Islet precursor cell (in vitro differentiated cells): ENCODE results near the gene HUS1B.
"Not testable (repeated sequence)": the region's sequence is repeated elsewhere in the genome, so short reads cannot be mapped to it uniquely, and the experiment has no call there.

ENCODE experiments used
- DNase-seq: peaks from one replicate; pipeline ENCODE4 v3.0.0-alpha.2; 2018

The HUS1B gene

DNA sequence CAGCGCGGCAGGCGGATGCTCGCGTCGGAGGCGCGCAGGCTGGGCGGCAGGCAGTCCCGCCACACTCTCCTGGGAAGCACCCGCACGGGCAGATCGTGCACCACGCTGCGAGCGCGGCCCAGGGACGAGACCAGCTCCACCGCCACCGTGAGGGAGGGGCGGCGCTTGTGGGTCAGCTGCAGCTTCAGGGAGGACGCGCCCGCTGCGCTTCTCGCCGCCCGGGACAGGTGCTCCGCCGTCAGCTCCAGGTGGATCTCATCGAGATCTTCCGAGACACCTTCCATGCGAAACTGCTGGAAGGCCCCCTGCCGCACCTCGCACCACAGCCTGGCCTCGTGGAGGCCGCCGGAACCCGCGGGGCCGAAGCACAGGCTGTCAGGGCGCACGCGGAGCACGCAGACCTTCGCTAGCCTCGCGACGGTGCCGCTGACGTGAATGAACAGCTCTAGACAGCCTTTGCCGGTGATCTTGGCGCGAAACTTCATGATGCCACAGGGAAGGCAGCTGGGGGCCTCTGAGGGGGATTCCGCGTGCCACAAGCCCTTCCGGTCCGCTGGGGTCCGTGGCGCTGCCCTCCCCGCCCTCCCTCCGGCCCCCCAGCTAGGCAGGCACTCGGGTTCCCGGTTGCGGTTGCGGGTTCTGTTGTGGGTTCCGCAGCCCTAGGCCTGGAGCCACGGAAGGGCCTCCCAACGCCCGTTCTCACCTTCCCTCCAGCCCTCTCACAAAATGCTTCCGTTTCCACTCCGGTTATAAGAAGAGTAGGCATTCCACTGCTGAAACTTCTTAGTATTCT lies at the start of gene HUS1B:
Gene HUS1B, minus strand, starts transcription at position 641 of the 793 bp plus-strand sequence. Its CDS starts 156 bp downstream, at position 485.
- no peak for DNase-seq

DNA sequence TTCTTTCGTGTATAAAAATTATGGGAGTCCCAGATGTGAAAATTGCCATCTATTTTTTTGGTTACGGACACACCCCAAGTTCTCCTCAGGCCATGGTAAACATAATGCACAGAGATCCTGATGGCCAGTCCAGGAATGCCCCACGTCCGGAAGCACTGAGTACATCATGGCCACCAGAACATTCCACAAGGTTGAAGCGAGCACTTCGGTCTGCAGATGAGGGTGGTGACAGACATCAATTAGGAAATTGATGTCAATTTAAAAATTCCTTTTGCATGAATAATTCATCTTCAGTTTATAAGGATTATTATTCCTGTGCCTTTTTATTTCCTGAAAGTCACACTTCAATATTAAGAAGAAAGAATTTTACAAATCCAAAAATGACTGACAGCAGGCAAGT lies 49.2 kb upstream of the HUS1B start:
- peak; percentile 77 for DNase-seq

DNA sequence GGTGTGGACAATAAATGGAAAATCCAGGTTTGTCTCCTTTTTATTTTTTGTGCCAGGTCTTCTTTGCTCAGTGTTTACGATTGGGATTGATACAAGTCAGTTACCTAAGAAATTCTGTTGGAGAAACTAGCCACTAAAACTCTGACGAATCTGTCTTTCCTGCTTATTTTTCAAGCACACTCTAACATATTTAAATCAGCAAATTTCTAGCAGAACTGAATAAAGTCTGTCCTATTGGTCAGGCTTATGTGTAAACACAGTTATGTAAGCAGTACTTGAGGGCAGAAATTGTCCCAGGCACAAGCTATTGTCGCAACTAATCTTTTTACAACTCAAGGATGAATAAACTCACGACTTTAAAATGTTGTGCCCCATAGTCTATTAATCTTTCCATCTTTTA lies 48.1 kb upstream of the HUS1B start:
- no peak for DNase-seq

DNA sequence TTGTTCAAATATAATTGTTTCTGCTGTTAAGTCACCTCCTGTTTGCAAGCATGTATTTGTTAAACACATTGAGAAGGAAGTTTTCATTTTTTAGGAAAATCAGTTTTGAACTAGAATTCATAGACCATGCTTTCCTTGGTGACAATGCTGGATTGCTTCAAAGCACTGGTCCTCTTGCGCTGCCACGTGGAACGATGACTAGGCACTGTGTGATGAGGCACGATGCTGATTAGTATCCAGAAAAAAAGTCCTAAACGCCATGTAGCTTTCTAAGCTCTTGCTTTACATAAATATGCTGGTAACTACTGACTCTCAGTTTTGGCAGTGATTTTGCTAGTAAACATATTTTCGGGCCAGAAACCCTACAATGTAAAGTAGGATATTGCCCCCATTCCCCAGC lies 47.1 kb upstream of the HUS1B start:
- DNase-seq: no peak

DNA sequence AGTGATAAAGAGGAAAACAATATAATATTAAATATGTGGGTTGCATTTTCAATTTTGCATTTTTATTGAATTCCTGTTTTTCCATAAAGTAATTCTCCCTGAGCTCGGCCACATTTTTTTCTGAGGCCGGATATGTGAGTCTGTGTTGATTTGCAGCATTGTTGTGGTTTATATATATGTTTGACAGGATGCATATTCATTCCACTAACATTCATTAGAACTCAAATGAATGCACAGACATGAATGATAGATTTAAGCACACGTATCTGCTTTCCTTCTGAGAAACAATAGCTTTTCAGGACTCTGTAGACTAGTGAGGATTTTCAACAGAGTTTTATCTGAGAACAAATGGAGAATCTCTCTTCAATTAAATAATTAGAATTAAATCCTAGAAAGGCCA lies 46.7 kb upstream of the HUS1B start:
- DNase-seq: no peak

DNA sequence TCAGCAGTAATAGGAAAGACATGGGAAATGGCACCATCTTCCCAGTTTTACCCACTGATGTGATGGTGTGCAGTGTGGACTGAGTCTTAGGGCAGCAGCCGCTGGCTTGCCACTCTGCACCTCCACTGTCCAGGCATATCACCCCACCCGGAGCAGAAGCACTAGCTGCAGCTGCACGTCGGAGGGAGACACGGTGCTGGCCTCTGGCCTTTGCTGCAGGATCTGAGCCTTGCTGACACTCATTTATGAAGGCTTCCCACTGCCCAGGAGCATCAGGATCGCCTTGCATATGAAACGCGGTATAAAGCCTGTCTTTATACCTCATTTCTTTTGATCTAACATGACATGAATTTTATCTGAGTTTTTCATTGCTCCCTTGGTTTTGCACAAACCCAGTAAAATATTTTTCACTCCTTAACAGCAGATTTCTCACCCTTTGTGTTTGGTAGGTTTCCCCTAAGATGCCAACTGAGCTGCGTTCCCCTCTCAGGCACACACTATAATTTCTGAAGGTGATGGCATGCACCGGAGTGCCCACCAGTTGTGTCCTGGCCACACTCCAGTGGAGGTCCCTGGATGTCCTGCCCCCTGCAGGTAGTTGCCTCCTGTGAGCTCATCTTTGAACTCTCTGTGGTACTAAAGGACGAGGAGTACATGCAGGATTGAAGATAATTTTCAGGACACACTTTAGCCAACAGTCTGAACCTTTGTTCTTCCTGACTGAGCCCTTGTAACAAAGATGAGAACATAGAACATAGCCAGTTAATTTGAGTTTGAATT lies 45.0 kb upstream of the HUS1B start:
- no peak for DNase-seq

DNA sequence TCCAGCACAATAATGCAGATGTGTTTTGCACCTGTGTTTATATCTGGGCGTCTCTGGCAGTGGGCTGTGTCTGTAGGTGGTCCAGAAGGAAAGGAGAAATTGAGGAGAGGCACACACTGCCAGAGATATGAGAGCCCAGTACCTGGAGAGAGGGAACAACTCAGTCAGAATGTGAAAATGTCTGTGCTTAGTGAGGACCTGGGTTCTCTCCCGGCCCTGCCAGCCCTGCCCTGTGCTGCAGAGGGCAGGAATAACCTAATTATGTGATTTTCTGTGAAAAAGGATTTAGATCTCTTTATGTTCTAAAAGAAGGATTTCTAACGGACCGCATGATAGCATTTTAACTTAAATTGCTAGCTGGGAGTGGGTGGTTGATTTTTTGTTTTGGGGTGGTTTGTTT lies 44.3 kb upstream of the HUS1B start:
- no peak for DNase-seq

DNA sequence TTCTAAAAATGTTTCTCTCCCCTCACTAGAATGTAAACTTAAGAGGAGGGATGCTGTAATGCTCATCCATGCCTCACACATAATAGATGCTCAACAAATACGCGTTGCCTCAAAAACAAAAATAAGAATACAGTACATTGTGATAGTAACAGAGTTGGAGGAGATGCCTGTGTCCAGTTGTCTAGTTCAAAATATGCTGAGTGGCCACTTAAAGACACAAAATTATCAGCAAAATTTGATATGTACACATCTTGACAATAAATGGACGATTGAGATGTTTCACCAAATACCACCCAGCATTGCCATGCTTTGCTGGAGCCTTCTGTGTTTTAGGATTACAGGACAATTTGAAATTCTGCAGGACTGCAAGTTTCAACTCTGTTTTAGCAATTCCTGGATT lies 43.6 kb upstream of the HUS1B start:
- no peak for DNase-seq

DNA sequence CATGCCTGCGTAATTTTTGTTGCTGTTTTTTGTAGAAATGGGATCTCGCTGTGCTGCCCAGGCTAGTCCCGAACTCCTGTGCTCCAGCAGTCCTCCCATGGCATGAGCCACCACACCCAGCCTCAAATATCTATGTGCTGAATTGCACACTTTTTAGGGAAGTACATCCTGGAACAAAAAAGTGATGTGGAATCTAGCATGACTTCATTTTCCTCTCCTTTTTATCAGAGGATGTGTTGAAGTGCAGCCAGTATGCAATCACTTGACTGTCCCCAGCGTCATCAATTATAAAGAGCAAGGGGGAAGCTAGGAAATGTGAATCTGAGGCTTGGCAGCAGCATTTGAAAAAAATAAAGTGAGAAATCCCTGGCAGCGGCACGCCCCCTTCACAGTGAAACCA lies 42.4 kb upstream of the HUS1B start:
- DNase-seq: no peak

DNA sequence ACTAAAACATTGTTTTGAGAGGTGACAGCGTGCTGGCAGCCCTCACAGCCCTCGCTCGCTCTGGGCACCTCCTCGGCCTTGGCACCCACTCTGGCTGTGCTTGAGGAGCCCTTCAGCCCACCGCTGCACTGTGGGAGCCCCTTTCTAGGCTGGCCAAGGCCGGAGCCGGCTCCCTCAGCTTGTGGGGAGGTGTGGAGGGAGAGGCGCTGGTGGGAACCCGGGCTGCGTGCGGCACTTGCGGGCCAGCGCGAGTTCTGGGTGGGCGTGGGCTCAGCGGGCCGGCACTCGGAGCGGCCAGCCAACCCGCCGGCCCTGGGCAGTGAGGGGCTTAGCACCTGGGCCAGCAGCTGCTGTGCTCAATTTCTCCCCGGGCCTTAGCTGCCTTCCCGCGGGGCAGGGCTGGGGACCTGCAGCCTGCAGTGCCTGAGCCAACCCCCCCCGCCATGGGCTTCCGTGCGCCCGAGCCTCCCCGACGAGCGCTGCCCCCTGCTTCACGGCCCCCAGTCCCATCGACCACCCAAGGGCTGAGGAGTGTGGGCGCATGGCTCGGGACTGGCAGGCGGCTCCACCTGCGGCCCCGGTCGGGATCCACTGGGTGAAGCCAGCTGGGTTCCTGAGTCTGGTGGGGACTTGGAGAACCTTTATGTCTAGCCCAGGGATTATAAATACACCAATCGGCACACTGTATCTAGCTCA lies 37.7 kb upstream of the HUS1B start:
- DNase-seq: not testable (repeated sequence)

DNA sequence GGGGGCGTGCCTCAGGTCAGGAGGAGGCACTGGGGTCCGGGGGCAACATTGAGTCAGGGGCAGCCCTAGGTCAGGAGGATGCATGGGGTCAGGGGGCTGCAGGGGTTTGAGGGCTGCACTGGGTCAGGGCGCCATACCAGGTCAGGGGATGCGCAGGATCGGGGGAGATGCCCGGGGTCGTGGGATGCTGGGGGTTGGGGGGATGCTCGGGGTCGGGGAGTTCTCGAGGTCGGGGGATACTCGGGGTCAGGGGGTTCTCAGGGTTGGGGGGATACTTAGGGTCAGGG lies 36.8 kb upstream of the HUS1B start:
- DNase-seq: no peak

DNA sequence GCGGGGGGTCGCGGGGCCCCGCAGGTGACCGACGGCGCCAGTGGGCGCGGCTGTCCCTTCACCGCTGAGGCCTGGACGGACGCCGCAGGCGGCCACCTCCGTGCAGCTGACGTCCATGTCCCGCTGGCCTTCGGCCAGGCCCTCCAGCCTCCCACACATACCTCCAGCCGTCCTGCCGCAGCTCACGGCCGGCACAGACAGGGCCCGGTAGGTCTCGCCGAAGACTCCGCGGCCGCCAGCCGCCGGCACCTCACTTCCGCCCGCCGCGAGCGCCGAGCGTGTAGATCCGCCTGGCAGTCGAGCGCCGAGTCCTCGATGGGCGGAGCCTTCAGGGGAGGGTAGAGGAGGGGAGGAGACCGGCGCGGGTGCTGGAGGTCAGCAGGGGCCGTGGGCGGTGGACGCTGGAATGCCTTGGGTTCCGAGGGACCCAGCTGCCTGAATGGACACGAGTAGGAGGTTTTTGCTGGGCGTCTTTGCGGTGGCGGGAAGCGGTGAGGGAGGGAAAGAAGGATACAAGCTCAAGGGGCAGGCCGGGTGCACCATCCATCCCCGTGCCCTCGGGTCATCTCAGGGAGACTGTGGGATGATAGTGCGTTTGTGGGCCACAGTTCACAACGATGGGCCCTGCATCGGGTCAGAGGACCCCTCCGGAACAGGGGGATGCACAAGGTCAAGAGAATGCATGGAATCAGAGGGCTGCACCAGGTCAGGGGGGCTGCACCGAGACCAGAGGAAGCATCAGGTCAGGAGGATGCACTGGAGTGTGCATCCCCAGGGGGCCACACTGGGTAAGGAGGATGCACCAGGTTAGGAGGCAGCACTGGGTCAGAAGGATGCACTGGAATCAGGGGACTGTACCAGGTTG lies 36.2 kb upstream of the HUS1B start, which contains the start of gene EXOC2:
Gene EXOC2, minus strand, starts transcription at position 282 of the 865 bp plus-strand sequence. CDS start 55,321 bp downstream, outside the sequence.
- peak; percentile 95 for DNase-seq

DNA sequence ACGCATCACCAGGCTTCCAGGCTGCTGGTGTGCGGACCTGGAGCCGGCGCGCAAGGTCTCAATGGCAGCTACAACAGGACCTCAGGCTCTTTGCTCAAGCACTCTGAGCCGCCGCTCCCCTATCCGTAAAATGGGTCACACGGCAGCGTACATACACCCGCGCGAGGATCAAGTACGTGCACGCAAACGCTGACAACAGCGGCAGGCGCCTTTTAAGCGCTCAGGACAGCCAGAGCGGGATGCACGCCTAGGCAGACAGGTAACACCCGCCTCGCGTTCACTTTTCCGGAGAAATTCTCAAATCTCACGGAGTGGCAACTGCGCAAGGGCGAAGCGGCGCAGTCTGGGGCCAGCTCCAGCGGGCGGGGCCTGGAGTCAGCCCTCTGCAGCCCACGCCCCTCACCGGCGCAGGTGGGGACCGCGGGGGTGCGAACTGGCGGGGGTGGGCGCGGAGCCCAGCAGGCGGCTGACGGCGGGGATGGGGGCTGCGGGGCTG lies 35.5 kb upstream of the HUS1B start:
- peak; percentile 87 for DNase-seq

DNA sequence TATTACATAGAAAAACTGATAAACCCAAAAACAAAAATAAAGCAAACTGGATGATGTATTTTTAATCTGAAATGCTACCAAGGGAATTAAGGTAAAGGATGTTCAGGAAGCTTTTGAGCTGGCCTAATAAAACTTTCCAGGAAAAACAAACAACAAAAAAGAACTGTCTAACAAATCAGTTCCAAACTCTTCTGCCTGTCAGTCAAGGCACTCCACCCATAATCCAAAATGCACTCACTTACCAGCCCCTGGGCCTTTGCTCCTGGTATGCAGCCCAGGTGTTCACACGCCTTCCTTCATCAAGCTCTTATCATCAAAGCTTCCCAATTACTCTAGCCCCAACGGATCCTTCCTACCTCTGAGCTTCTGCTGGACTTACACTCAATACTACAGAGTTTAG lies 32.3 kb upstream of the HUS1B start:
- DNase-seq: no peak

DNA sequence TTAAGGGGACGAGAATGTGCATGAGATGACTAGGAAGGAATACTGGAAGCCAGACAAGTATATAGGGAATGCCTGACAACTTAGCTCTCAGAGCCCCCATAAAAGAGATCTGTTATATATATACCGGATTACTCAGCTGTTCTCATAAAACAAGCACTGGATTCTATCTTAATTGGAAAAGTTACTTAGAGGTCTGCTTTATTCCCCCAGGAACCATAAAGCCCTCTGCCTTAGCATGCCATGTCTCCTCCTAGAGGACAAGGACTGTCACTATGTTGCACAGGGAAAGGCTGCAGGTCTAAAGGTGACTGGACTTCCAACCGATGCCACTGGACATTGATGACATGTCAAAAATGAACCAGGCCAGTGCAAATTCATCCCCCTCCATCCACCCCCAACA lies 29.6 kb upstream of the HUS1B start:
- DNase-seq: no peak

DNA sequence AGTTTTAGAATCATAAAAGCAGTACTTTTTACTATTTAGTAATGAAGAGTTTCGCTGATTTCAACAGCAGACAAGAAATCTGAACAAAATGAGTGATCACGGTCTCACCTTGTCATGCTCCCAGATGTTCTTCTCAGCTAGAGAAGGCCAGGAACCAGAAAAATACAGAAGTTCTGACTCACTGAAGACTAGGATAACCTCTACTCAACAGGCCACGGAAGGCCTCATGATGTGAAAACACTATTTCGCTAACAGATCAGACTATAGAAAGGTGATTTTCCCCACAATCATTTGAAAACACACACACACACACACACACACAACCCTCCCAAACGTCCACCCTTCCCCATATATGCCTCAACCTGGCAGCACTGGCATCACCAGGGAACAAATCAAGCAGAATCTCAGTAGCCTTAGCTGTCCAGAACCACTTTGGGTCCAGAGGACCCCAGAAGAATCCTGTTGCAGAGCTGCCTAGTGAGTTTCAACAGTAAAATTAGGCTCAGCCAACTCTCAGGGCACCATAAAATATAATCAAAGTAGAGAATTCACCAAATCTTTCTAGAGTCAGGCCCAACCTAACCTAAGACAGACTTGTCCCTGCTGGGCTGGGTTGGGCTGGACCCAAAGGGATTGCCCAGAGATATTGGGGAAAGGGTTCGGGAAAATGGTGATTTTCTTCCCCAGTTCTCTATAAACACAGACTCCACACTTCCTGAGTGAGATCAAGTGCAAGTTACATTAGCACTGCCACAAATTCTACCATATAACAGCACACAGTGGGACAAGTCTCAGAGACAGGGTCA lies 28.1 kb upstream of the HUS1B start:
- no peak for DNase-seq

DNA sequence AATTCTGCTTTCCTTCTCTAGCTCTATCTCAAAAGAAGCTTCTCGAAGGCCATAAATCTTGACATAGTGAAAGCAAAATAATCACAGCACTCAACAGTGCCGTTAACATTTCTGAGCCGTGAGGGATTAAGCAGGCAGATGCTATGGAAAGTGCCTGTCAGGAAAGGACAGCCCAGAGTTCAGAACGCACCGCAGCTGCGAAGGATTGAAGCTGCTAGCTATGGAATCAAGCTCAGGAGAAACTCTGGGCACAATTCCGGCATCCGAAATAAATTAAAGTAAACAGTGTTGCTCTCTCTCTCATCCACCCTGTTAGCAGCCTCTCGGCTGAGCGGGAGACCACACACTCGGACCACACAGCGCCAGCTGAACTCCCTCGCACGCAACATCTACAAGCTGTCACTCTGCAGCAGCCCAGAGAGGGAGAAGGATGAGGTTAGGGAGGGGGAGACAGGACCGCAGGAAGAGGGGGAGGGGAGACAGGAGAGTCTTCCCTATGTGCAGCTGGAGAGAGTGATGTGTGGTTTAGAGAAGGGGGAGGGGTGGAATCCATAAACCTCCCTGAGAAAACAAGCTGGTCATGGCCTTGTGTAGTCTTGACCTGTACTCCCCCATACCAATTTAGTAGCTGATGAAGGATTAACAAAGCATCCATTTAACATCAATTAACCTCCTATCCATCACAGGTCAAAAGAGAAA lies 27.0 kb upstream of the HUS1B start:
- peak; percentile 93 for DNase-seq

DNA sequence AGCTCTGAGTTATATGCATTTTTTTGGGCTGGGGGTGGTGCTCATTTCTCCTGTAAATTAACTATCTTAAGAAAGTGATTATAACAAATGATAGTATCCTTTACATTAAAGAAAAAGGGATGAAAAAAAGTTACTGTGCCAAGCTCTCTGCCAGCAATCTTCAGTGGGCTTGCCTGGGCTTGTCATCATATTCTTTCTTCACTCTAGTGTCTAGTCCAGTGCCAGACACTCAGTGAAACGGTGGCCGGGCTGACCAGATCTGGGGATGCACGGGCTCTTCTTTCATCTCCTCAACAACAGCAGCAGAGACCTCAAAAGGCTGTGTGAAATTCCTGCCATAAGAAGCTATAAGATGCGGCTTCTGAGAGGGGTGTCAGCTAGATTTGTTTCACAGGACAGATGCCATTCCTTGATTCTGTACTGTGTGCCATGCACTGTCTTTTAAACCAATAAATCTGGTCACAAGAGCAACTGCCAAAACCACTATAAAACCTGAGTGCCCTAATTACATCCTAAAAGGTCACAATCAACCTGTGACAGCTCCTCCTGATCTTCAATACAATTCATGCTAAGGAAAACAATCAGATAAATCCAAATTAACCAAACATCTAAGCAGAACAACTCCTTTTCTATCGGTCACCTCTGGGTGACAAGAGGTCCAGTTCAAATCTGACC lies 23.9 kb upstream of the HUS1B start:
- no peak for DNase-seq

DNA sequence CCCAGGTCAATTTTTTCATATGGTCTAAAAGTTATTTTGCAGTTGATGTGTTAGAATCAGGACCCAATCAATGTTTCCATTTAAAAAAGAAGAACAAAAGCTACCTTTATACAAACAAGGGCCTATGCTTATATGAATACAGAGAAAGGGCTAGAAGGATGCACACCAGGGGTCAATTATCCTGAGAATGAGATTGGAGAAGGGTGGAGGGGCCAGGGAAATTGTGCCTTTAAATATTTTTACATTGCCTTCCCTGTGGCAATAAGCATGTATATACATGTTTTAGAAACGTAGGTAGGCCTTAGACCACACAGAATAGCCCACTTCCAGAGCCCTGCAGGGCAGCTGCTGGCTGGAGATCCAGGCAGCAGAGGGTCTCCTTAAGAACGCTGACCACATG lies 23.4 kb upstream of the HUS1B start:
- DNase-seq: no peak

DNA sequence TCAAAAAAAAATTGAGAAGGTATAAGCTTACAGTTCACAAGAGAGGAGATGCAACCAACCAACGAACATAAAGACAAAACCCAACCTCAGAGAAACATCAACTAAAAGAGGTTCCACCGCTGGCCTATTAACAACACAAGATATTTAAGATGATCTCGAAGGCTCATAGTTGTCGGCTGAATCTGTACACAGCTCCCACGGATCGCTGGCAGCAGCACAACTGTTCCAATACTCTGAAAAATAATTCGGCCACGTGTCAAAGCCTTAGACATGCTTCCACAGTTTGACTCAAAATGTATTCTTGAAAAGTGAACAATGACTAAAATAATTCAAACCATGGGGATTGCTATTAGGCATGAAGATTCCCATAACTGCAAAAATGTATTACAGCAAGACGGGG lies 22.4 kb upstream of the HUS1B start:
- no peak for DNase-seq

DNA sequence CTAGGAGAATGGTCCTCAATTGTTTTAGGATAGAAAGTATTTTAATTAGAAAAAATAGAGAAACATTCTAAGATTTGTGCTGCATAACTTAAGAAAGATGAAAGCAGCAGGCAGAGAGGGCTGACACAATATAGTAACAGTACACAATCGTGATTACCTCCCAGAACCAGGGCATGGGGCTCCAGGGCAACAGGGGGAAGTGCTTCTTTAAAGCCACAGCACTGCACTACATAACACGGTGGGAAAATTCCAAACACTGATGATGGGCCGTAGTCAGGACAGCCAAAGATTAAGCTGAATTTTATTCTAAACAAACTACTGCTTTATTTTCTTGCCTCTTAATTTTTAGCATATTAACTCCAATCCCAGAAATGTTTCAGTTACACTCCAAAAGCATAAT lies 21.6 kb upstream of the HUS1B start:
- no peak for DNase-seq
